ENCODE data around the gene MAMDC4.
A peak's percentile ranks its signal among the peaks of the same experiment; 100 is the strongest.
"Not testable (repeated sequence)": the region's sequence is repeated elsewhere in the genome, so short reads cannot be mapped to it uniquely, and the experiment has no call there.

MAMDC4 gene

DNA sequence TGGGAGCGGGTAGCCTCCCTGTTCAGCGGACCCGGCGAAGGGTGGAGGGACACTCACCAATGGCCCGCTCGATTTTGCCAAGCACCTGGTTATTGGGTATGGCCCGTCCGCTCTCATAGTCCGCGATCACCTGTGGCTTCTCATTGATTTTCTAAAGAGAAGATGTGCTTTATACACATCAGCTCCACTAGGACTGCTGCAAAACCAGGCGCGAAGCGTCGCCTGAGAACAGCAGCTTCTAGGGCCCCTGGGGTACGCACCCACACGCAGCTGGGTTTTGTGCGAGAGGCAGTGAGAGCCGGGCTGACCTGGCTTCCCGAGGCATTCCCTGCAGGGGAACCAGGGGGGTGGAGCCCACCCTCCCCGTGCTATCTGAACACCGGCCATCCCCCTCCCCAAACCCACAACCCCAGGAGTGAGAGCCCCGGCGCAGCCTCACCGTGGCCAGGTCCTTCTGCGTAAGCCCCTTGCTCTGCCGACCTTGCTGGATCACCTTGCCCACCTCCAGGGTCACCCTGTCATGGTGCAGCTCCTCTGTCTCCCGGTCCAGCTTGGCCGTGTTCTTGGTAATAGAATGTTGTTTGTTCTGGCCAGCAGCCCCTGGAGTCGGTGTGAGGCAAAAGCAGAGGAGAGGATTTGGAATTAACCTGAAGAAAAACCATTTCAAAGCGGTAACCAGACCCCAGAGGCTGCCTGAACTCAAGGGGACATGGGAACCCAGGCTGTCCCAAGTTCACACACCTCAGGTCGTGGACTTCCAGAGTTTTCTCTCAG, 10.9 kb downstream of the MAMDC4 start:
- DNase-seq (ENCODE audit: low read depth) = no peak

DNA sequence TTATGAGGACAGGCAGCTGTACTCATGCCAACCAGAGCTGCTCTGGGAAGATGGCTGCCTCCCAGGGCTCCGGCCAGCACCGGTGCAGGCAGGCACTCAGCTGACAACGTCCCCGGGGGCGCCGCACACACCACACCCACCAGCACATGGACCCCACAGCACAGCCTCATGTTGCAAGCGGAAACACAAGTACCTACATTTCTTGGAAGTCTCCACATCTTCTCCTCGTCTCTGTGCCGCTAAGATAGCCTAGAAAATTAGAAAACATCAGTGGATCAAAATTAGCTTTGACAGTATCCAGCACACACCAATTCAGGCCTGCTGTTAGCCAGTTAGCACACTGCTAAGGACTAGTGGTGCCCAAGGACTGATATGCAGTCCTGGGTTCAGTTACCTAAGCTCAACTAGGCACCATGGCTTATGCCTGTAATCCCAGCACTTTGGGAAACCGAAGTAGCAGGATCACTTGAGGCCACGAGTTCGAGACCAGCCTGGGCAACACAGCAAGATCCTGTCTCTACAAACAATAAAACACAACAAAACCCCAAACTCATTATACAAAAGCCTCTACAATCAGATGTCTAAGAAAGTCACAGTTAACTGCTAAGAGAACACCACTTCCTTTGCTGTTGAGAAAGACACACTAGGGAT, 11.6 kb downstream of the MAMDC4 start:
- DNase-seq (ENCODE audit: low read depth) = no peak

DNA sequence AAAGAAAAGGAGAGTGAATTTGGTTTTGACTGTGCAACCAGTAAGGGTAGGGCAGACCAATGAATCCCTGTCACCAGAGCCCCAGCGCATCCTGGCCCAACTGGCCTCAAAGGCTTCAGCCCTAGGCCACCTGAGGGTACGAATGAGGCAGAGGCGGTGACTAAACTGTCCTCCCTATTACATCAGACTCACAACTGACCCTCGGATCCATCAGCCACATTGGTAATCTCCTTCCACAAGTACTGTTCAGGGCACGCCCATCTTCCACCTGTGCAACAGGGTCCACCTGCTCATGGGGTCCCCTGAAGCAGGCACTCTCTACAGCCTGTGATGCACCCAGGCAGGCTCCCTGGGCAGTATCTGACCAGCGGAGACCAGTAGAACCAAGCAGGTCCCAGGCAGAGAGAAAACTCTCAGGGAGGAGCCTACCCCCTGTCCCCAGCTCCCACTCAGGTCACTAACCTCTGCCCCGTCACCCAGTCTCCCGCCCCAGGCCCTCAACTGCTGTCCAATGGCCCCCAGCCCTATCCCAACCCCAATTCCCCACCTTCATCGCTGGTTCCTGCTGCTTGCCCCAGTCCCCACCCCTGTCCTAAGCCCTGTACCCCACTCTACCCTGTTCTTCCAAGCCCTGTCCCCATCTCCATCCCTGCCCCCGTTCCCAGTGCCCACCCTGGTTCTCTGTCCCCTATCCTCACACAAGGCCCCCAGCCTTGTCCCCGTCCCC, 13.1 kb downstream of the MAMDC4 start:
- no peak for DNase-seq (ENCODE audit: low read depth)

DNA sequence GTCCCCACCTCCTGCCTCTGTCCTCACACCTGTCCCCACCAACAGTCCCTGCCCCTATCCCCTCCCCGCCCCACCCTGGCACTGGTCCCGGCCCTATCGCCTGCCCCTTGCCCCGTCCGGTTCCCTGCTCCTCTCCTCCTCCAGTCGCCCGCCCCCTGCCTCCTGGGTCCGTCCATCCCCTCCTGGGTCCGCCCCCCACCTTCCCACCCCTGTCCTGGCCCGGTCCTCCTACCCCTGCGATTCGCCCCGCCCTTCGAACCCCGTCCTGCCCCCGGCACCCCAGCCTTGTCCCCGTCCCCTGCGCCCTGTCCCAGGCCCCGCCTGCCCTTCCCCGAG, 13.6 kb downstream of the MAMDC4 start:
- no peak for DNase-seq (ENCODE audit: low read depth)

DNA sequence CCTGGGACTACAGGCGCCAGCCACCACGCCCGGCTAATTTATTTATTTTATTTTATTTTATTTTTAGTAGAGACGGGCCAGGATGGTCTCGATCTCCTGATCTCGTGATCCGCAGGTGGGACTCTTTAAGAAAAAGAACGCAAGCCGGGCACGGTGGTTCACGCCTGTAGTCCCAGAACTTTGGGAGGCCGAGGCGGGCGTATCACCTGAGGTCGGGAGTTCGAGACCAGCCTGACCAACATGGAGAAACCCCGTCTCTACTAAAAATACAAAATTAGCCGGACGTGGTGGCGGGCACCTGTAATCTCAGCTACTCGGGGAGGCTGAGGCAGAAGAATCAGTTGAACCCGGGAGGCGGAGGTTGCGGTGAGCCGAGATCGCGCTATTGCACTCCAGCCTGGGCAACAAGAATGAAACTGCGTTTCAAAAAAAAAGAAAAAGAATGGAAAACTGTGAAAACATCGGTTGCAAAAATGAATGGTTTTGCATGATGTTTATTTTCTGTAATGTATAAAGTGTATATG, 14.8 kb downstream of the MAMDC4 start:
- DNase-seq (ENCODE audit: low read depth) = not testable (repeated sequence)

DNA sequence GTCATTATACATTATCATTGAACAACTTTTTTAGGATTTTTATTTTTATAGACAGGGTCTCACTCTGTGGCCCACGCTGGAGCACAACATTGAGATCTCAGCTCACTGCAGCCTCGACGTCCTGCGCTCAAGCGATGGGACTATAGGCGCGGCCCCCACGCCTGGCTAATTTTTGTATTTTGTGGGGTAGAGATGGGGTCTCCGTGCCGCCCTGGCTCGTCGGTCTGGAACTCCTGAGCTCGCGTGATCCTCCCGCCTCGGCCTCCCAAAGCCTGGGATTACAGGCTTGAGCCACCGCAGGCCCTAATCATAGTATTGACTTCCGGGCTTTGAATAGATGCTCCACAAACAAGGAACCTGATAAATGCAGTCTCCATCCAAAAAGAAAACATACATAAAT, 15.3 kb downstream of the MAMDC4 start:
- DNase-seq (ENCODE audit: low read depth) = no peak

DNA sequence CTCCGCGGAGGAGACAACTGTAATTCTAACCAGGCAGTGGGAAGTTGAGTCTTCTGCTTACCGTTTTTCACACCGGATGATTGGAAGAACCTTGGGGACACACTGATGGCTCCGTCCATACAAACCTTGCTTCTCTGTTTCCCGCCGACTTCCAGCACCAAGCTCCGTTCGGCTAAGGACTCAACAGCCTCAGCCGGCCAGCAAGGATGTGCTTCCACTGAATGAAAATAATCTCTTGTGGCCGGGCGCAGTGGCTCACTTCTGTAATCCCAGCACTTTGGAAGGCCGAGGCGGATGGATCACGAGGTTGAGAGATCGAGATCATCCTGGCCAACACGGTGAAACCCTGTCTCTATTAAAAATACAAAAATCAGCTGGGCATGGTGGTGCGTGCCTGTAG, 15.8 kb downstream of the MAMDC4 start:
- no peak for DNase-seq (ENCODE audit: low read depth)

DNA sequence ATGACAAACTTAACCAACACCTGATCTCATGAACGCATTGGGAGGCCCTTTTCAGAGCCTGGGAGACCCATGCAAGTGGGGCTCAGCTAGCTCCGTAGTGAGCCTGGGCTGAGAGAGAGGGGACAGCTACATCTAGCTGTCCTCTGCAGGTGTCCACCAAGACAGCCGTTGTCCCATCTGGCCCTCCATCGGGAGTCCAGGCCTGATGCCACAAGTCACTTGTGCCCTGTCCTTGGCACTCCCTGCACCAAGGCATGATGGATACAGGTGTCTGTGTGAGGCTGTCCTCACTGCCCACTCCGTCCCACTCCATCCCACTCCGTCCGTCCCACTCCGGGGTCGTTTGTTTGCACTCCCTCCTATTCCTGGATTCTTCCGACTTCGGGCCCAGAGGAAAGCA, 16.5 kb downstream of the MAMDC4 start:
- DNase-seq (ENCODE audit: low read depth) = no peak

DNA sequence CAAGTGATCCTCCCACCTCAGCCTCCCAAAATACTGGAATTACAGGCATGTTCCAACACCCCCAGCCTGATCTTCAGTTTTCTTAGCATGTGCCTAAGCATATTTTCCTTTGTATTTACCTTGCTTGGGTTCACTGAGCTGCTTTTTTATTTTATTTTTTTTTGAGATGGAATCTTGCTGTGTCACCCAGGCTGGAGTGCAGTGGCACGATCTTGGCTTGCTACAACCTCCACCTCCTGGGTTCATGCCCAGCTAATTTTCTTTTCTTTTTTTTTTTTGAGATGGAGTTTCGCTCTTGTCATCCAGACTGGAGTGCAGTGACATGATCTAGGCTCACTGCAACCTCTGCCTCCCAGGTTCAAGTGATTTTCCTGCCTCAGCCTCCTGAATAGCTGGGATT, 17.5 kb downstream of the MAMDC4 start:
- not testable (repeated sequence) for DNase-seq (ENCODE audit: low read depth)

DNA sequence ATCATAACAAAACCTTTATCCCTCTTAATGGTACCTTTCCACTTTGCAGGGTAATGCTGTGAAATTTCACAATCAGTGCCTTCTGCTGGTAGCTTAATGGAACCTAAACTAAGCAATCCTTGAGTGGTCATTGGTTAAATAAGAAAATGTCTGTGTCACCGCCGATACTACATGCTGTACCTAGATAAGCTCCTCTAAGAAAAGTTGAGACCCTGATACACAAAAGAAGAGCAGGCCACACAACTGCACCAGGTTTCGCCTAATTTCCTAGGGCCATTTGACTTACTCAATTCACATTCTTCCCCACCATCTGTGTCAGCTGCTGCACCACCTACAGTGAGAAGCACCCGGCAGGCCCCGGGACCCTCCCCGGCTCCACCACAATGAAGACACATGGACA, 23.0 kb downstream of the MAMDC4 start:
- DNase-seq (ENCODE audit: low read depth) = no peak

DNA sequence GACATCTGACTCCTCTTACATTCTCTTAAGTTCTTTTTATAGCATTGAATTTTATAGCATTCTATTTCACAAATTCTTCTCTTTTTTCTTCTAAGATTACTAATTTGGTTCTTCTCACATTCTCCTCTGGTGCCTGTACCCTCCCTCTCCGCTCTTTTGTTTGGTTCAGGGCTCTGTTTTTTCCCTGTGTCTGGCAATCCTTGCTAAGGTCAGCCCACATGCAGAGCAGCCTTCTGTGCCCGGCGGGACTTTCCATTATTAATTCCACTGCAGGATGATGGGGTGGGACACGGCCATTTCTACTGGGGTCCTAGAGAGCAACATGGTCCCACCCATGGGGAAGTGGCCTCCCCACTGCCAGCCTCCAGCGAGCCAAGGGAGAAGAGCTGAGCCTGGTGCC, 24.3 kb downstream of the MAMDC4 start:
- no peak for DNase-seq (ENCODE audit: low read depth)

DNA sequence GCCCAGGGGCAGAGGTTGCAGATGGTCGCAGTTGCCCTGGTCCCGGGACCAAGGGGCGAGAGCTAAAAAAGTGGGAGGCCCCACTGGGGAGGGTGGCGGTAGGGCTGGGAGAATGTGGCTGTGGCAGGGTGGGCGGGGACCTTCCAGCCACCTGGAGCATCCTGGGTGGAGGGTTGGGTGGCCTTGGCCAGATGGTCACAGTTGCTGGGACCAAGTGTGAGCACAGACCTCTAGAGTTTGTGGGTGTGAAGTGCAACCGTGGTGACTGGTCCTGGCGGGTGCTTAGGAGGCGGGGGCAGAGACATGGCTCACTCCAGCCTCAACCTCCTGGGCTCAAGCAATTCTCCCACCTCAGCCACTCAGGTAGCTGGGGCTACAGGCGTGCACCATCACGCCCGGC, 28.5 kb downstream of the MAMDC4 start:
- DNase-seq (ENCODE audit: low read depth) = no peak

DNA sequence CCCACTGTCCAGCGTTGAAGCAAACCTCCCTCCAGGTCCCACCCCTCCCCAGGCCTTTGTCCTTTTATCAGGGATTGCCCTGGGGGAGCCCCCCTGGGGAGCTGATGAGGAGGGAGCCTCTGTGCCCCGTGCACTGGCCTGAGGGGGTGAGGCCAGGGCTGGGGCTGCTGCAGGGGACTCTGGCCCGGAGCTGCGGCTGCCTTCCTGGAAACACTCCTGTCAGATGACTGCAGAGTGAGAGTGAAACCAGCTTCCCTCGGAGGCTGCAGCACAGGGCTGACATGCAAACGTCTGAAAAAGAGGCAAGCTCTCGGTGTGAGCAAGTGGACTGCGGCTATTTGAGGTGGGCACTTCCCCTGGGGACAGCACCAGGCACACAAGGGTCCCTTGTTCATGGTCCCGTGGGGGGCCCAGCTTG, 29.6 kb downstream of the MAMDC4 start:
- DNase-seq (ENCODE audit: low read depth) = peak; percentile 63

DNA sequence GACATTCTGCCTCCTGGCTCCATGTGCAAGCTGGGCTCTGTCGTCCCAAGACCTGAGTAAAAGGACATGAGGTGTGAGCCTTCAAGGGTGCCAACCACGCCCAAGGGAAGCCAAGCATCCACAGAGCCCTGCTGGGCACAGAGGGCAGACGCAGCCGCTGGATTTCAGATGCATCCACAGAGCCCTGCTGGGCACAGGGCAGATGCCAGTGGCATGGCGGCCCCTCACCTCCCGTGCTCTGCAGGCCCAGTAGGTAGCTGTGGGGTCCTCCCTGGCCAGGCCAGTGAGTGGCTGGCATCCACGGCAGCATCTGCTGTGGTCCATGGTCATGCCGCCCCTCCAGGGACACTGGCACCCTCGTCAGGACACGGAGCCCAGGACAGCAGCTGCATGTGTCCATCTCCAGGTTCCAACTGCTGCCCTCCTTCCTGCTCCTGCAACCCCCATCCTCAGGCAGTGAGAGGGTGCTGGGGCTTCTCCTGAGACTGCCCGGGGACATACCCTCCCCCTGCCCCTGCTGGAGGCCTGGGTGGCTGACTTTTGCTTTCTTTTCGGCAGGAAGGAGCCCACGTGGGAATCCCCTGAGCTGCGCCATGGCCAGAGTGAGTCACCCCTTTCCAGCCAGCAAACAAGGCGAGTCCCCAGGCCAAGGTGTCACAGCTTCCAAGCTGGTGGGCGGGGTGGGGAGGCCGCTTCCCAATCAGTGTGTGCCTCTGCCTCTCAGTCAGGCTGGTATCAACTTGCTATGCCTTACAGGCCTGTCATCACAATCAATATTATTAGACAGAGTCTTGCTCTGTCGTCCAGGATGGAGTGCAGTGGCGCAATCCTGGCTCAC, 30.2 kb downstream of the MAMDC4 start:
- peak; percentile 87 for DNase-seq (ENCODE audit: low read depth)

DNA sequence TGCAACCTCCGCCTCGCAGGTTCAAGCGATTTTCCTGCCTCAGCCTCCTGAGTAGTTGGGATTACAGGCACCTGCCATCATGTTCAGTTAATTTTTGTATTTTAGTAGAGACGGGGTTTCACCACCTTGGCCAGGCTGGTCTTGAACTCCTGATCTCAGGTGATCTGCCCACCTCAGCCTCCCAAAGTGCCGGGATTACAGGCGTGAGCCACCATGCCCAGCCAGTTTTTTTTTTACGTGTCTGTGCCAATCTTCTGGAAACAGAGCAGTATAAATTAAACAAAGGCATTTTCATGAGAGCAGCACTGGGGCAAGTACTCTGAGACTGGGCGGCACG, 30.8 kb downstream of the MAMDC4 start:
- not testable (repeated sequence) for DNase-seq (ENCODE audit: low read depth)

DNA sequence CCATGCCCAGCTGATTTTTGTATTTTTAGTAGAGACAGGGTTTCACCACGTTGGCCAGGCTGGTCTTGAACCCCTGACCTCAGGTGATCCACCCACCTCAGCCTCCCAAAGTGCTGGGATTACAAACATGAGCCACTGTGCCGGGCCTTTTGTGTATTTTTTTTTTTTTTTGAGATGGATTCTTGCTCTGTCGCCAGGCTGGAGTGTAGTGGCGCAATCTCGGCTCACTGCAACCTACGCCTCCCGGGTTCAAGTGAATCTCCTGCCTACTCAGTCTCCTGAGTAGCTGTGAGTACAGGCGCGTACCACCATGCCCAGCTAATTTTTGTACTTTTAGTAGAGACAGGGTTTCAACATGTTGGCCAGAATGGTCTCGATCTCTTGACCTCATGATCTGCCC, 31.5 kb downstream of the MAMDC4 start:
- DNase-seq (ENCODE audit: low read depth) = not testable (repeated sequence)

DNA sequence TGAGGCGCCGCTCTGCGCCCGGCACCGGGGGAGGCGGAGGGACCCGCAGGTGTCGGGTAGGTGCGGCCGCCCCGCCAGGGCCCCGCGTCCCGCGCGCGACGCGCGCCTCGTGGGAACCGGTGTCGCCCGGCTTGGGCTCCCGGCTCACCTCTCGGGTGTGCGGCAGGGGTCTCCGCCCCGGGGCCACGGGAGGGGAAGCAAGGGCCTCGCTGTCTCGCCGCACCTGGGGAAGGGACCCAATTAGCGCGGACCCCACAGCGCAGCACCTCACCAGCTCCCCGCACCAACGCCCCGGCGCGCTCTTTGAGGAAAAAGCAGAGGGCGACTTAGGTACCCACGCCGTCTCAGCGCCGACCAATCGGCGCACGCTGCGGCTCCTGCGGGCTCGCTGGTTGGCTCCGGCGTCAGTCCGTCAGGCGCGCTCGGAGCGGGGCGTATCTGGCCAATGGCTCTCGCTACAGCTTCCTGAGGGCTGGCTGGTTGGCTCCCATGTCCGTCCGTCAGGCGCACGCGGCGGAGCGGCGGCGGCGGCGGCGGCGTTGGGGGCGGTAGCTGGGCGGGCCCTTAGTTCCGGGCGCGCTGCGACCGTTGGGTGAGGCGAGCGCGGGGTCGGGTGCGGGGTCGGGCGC, 33.9 kb downstream of the MAMDC4 start, which contains the start of gene TRAF2:
Gene TRAF2 (plus strand): TSS at position 567 of the 629 bp plus-strand sequence. CDS start 12,225 bp downstream, outside the sequence.
- peak; percentile 99 for DNase-seq (ENCODE audit: low read depth)

DNA sequence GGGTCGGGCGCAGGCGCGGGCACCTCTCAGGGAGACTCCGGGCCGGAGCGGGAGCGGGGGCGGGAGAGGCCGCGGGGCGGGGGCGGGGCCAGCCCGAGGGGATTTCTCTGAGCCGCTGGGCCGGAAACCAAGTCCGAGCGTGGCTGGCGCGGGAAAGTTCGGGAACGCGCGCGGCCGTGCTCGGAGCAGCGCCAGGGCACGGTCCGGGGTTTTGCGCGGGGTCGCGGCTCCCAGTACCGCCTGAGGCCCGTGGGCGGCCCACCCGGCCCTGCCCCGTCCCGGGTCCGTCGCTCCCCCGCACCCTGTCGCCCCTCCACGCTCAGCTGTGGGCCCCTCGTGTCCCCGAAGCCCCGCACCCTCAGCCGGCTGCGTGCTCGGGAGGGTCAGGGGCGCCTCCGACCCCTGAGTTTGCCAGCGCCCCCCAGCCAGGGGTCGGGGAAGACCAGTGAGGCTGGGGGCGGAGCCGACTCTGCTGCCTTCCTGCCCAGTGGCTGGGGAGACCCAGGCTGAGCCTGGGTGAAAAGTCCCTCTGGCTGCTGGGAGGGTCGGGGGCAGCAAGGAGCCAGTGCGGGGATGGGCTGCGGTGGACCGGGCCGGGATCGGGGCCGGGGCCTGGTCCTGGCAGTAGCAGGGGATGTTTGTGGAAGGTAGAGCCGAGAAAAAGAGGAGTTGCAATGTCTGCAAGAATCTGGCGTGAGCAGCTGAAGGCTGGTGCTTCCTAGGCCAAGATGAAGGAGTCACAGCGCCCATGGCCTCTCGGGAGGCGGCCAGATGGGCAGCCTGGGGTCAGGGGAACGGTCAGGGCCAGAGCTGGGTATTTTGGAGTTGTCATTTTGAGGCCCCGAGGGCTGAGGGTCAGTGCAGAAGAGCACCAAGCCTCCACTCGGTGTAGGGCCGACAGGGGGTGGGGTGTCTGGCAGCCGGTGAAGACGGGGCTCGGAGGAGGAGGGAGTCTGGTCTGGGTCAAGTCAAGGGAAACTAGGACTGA, 34.8 kb downstream of the MAMDC4 start:
- no peak for DNase-seq (ENCODE audit: low read depth)

DNA sequence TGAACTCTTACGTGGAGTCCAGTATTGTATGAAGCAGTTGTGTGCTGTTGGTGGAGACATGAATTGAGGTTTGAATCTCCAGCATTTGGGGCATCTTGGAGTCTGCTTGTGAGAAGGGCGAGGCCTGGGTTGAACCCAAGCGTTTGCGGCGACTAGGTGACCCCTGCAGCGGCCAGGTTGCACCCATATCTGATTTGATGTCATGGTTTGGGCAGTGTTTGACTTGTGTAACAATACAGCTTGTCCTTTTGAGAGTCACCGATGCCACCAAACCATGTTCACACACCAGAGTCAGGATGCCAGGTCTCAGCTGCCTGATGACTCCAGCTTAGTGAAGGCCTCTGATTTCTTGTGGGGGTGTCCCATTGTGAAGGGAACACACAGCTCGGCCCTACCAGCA, 36.3 kb downstream of the MAMDC4 start:
- no peak for DNase-seq (ENCODE audit: low read depth)

DNA sequence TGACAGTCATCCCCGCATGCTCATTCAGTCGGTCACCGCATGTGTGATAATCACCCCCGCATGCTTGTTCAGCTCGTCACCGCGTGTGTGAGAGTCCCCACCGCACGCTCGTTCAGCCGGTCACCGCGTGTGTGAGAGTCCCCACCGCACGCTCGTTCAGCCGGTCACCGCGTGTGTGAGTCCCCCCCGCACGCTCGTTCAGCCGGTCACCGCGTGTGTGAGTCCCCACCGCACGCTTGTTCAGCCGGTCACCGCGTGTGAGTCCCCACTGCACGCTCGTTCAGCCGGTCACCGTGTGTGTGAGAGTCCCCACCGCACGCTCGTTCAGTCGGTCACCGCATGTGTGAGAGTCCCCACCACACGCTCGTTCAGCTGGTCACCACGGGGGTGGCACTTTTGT, 37.7 kb downstream of the MAMDC4 start:
- DNase-seq (ENCODE audit: low read depth) = no peak
